IPS-NIHi11 (cell line): ENCODE measurements around the gene ZNF497.
A peak's percentile ranks its signal among the peaks of the same experiment; 100 is the strongest.
"Not testable (repeated sequence)": the region's sequence is repeated elsewhere in the genome, so short reads cannot be mapped to it uniquely, and the experiment has no call there.

Experiments used
- DNase-seq: peaks from one replicate; pipeline ENCODE4 v3.0.0; 2012; ENCODE audit warnings: mixed read lengths, low spot score

ZNF497 gene

DNA sequence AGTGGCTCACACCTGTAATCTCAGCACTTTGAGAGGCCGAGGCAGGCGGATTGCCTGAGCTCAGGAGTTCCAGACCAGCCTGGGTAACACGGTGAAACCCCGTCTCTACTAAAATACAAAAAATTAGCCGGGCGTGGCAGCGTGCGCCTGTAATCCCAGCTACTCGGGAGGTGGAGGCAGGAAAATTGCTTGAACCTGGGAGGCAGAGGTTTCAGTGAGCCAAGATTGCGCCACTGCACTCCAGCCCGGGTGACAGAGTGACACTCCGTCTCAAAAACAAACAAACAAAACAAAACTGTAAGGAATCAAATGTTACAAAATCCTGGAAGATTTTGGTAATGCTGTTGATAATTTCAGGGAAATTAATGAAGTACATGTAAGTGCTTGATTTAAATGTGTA is 14.5 kb downstream of the ZNF497 start:
- not testable (repeated sequence) for DNase-seq

DNA sequence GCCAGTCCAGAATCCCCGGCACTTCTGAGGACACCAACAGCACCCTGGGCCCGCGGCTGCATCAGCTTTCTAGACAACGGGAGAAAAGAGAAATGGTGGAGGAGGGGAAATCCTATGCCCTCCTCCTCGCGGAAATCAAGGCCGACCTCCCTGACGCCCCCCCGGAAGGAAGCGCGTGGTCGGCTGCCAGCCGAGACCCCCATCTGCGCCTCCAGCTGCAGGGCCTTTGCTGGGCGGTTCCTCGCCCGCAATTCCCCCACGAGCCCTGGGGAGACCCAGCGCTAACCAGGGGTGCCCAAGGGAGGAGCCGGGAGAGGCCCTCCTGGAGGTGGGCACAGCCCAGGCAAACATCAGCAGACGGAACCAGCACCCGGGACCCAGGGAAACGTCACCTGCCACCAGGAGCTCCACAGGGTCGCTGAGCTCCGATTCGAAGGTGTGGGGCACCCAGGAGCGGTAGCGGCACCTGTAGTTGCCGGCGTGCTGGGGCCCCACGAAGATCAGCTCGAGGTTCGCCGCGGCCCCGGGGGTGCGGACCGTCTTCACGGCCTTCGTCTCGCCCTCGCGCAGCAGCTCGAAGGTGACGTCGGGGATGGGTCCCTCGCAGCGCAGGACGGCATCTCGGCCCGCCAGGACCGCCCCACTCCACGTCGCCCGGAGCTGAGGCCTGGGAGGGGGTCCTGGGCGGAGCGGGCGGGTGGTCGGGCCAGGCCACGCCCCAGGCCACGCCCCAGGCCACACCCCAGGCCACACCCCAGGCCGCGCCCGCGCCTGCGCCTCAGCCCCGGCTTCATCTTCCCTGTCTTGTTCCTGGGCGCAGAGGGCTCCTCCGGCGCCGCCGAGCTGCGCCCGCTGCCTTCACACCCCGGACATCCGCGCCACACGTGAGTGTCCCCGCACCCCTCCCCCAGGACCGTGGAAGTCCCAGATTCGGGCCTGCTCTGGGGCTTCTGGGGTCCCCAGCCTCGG is 15.3 kb downstream of the ZNF497 start:
- peak; percentile 99 for DNase-seq

DNA sequence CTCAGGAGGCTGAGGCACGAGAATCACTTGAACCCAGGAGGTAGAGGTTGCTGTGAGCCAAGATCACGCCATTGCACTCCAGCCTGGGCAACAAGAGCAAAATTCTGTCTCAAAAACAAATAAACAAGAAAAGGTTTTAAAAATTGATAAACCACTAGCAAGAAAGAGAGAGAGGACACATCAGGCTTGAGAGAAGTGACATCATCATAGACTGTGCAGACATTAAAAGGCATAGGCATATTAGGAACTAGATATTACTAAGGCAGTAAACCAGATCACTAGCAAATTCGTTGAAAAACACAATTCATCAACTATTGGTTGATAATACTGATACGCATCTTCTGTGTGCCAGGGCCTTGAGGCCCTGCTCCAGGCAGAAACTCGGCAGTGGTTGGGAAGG is 17.0 kb downstream of the ZNF497 start:
- DNase-seq, result no peak

DNA sequence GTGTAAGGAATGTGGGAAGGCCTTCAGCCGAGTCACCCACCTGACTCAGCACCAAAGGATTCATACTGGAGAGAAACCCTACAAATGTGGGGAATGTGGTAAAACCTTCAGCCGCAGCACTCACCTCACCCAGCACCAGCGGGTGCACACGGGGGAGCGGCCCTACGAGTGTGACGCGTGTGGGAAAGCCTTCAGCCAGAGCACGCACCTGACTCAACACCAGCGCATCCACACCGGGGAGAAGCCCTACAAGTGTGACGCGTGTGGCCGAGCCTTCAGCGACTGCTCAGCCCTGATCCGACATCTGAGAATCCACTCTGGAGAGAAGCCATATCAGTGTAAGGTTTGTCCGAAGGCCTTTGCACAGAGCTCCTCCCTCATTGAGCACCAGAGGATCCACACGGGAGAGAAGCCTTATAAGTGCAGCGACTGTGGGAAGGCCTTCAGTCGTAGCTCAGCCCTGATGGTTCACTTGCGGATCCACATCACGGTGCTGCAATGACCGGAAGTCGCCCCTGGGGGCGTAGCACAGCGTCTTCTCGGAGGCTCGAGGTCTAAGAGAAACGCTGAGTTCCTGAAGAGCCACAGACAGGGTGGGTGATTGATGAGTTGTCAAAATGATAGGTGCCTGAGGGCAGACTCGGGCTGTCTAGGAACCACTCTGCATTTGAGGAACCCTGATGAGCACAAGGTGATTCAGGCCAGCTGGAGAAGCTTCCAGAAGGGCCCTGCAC is 23.6 kb downstream of the ZNF497 start:
- peak; percentile 84 for DNase-seq

DNA sequence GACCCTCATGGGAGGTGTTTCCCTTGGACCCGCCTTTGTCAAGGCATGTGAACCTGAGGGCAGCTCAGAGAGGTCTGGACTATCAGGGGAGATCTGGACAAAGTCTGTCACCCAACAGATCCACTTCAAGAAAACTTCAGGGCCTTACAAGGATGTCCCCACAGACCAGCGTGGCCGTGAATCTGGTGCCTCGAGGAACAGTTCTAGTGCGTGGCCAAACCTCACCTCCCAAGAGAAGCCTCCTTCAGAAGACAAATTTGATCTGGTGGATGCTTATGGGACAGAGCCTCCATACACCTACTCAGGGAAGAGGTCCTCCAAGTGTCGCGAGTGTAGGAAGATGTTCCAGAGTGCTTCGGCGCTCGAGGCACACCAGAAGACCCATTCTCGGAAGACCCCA is 24.2 kb downstream of the ZNF497 start:
- no peak for DNase-seq

DNA sequence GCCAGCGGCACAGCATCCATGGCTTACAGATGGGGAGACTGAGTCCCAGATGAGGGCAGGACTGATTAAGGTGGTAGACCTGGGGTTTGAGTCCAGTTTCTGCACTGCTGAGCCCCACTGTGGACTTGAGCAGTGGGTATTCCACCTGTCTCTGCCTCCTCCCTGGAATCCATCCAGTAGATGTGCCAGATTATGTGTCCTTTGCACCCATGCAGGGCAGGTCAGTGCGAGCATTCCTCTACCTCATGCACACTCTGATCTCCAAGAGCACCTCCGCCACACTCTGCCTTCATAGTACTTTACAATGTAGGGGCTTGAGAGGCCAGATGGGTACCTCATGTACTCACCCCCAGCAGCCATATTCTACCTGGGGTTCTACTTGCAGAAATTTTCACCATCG is 25.7 kb downstream of the ZNF497 start:
- no peak for DNase-seq

DNA sequence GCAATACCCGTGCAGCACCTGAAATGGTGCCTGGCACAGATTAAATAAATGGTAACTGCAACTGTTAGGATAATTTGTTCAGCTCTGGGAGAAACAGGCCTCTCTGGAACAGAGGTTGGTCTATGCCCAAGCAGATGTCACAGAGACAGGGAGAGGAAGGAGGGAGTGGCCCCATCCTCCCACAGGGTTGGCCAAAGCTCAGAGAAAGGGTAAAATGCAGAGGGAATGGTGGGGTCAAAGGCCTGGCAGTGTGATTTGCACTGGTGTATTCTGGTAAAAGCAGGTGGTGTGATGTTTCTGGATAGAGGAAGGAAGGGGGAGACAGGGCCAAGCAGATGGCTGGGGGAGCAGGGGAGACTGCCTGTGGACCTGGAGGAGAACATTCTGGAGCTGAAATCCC is 26.3 kb downstream of the ZNF497 start:
- no peak for DNase-seq

DNA sequence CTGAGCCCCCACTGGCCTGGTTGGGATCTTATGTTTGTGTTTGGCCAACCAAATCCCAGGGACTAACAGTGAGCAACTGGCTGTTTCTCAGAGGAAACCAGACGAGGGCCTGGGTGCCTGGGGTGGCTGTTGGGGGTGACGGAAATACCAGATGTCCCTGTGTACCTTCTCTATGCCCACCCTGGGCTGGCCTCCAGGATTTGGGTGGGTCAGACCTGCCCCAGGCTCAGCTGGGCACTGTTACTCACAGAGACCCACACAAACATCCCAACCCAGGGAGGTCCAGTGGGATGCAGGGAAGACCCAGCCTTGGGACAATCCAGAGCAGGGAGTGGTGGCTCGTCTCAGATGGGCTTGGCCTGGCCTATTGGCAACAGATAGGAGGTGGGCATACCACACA is 26.9 kb downstream of the ZNF497 start:
- DNase-seq, result no peak

DNA sequence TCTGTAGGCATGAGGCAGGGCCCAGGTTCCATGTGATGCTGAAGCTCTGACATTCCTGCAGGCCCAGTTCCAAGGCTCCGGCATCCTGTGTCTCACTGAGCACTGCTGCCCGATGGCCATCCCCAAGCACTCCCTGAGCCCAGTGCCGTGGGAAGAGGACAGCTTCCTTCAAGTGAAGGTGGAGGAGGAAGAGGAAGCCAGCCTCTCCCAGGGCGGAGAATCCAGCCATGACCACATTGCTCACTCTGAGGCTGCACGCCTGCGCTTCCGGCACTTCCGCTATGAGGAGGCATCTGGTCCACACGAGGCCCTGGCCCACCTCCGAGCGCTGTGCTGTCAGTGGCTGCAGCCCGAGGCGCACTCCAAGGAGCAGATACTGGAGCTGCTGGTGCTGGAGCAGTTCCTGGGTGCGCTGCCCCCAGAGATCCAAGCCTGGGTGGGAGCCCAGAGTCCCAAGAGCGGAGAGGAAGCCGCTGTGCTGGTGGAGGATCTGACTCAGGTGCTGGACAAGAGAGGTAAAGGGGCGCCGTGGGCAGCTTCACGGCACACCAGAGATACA is 27.8 kb downstream of the ZNF497 start:
- DNase-seq, result no peak

DNA sequence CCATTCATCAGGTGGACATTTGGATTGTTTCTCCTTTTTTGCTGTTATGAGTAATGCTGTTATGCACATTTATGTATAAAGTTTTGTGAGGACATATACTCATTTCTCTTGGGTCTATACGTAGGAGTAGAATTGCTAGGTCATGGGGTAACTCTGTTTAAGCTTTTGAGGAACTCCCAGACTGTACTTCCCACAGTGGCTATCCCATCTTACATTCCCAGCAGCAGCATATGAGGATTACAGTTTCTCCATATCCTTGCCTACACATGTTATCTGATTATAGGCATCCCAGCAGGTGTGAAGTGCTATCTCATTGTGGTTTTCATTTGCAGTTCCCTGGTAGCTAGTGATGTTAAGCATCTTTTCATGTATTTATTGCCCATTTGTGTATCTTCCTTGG is 29.9 kb downstream of the ZNF497 start:
- DNase-seq, result no peak

DNA sequence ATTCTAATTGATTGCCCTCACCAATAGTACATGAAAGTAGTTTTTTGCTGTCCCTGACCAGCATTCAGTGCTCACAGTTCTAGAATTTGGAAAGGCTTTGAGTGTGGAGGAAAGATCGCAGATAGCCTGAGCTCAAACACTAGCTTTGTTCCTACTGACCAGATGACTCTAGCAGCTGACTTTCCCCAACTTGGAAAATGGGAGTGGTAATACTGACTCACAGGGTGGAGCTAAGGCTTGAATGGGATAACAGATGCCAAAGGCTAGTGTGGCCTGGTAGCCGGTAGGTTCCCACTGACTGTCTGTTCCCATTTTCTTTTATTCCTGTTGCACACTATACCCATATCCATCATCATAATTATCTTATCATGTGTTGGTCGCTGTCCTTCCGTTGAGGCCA is 32.1 kb downstream of the ZNF497 start:
- DNase-seq, result peak; percentile 46

DNA sequence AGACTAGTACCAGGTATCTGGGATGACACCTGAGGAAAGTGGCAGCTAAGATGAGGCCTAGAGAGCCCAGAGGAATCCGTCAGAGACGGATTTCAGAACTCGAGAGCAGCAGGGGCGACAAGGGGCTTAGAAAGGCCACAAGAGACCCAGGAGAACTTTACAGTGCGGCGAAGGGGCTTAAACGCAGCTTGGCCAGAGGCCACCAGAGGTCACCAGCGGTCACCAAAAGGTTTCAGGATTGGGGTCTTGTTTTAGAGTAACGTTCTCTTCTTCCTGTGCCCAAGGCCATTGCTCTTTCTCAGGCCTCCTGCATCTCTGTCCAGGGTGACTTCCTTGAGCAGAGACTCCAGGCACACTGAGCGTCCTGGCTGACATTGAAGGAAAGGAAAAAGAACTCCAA is 33.6 kb downstream of the ZNF497 start:
- peak; percentile 70 for DNase-seq

DNA sequence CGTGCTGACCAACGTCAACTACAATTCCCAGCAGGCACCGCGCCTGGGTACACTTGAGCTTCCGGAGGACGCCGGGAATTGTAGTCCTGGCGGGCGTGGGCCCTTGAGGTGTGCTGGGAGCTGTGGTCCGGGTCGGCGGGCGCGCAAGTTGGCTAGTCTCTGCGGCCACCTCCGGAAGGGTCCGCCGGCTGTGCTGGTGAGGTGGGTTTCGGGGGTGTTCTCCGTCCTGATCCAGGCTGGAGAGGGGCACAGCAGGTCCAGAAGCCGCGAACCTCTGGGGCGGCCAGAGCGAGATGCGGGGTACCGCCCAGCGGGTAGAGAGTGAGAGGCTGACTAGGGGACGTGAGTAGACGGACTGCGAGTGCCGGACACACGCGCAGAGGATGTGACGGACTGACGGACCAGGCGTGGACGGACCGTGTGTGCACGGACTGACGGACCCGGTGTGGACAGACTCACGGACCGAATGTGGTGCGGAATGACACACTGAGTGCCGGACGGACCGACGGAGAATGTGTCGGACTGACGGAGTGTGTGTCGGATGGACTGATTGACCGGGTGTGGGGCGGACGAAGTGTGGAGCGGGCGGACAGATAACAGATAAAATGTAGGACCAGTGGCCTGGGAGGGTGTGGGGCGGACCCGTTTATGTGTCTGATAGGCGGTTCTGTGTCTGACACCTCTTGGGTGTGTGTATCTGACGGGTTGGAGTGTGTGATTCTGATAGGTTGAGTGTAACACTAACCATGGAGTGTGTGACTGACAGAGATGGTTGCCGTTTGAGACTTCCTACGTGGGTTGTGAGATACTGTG is 35.4 kb downstream of the ZNF497 start, which contains the start of gene ZSCAN22:
Gene ZSCAN22 (plus strand): TSS at position 81 of the 813 bp plus-strand sequence. CDS start 7,809 bp downstream, outside the sequence.
- DNase-seq, result peak; percentile 98

DNA sequence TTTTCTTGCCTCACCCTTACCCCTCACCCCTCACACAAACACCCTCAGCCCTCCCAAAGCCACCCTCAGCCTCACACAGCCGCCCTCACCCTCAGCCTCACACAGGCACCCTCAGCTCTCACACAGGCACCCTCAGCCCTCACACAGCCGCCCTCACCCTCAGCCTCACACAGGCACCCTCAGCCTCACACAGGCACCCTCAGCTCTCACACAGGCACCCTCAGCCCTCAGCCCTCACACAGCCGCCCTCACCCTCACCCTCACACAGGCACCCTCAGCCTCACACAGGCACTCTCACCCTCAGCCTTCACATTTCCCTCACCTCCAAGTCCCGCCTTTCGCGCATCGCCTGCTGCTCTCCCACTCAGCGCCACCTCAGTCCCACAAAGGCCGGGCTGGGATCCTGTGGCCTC is 36.0 kb downstream of the ZNF497 start:
- no peak for DNase-seq

DNA sequence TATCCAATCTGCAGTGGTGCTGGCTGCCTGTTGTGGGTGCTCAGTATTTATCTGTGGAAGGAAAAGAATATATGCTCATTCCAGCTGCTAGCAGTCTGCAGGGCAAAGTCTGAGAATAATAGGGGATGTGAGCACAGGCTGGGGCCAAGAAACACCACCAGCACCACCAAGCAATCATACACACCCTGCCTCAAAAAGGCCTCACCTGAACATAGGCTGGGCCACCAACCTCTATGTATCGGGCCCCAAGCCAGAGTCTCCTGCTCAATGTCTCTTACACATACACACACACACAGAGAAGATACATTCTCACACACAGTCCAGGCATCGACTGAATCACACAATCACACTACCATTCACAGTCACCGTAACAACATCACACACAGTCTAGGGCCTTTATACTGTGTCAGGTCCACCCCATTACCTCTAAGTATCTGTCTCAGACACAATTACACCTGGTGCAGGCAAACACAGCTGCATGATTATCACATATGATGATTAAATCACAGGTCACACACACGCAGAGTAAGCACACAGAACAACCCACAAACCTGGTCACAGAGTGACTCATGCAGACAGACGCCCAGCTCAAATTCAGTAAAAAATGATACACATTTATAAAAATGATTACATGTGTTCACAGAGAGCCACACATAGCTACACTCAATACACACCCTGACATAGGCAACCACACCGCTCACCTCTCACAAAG is 37.1 kb downstream of the ZNF497 start:
- DNase-seq, result no peak

DNA sequence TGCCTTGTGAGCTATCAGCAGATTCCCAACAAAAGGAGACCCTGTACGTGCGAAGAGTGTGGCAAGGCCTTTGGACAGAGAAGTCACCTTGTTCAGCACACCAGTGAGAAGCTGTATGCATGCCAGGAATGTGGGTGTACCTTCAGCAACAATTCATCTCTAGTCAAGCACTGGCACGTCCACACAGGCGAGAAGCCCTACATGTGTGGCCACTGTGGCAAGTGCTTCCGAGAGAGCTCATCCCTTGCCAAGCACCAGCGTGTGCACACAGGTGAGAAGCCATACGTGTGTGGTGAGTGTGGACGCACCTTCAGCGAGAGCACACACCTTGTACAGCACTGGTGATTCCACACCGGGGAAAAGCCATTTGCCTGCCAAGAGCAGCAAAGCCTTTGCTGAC is 43.3 kb downstream of the ZNF497 start:
- no peak for DNase-seq

DNA sequence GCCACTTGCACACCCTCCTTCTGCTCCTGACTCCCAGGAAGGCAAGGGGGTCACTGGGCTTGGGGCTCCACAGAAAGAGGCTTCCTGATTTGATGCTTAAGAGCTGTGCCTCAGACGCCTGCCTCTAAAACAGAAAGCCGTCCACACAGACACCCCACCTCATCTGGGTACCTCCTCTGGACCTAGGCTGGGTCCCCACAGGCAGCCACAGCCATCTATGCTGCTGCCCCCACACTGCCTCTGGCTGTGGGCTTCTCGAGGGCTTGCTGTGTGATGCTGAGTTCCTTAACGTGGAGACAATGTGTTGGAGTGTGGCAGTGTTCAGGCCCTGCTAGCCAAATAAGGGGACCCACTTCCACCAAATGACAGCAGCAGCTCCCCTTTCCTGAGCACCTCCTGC is 44.3 kb downstream of the ZNF497 start:
- no peak for DNase-seq

DNA sequence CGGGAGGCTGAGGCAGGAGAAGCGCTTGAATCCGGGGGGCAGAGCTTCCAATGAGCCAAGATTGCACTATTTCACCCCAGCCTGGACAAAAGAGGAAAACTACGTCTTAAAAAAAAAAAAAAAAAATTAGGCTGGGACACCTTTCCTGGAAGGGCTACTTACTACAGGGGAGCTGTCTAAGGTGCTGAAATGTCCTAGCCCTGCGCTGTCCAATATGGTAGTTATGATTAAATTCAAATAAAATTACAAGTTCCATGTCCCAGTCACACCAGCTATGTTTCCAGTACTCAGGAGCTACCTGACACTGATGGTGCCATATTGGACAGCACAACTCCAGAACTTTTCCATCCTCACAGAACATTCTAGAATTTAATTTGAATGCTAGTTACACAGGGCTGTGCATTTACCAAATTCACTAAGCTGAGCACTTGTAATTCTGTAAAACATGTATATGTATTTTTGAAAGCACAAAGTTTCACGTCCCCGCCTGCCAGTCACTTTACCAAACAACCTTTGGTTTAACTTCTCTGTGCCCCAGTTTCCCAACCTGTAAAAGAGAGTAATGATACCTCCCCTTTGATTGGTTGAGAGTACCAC is 45.0 kb downstream of the ZNF497 start:
- DNase-seq, result peak; percentile 60

DNA sequence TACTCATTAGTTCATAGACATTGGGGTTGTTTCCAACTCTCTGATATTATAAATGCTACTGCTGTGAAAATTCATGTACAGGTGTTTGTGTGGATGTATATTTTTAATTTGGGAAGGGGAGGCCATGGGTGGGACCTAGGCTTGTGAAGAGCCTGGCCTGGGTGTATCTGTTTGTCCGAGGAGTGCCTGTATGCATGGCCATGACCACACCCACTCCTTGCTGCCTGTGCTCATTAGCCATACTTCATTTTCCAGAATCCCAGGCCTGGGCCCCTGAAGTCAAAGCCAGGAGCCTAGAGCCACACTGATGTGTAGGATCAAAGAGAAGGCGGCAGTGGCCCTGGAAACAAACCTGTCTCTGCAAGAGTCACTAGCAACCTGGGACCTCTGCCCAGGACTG is 47.0 kb downstream of the ZNF497 start:
- DNase-seq, result no peak

DNA sequence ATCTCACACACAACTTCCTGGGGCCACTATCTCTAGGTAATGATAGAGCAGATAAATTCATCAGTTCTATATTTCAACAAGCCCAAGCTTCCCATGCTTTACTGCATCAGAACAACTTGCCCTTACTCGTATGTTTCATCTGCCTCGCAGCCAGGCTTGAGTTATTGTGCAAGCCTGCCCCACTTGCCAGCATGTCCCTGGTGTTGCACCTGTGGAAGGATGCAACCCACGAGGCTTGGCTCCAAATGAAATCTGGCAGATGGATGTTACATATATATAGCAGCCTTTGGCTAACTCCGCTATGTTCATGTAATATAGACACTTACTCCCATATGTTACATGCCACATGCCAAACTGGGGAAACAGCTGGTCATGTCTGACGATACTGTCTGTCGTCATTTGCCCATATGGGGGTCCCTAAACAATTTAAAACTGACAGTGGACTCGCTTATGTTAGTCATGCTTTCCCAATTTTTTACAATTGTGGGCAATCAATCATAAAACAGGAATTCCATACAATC is 51.1 kb downstream of the ZNF497 start:
- DNase-seq, result no peak

DNA sequence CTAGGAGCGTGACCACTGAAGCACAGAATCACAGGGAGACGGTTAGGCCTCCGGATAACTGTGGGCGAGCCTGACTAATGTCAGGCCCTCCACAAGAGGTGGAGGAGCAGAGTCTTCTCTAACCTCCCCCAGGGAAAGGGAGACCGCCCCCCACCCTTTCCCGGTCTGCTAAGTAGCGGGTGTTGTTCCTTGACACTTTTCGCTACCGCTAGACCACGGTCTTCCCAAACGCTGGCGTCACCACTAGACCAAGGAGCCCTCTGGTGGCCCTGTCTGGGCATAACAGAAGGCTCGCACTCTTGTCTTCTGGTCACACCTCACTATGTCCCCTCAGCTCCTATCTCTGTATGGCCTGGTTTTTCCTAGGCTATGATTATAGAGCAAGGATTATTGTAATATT is 51.9 kb downstream of the ZNF497 start:
- not testable (repeated sequence) for DNase-seq
